Mammary epithelial cell (primary cell): ENCODE measurements around the gene LCN1.

Experiments
- EZH2 ChIP-seq: IDR thresholded peaks from 2 replicates; pipeline ENCODE4 v1.6.1; 2012; ENCODE audit warnings: low read length, inconsistent platforms, borderline replicate concordance
- TF ChIP-seq, protein P1 (sequence below), 2 donors: IDR thresholded peaks in 1 of 2; conservative IDR thresholded peaks in 1 of 2; 2 replicates each; pipeline ENCODE4 v1.5.1; 2011 to 2012; ENCODE audit warnings: inconsistent platforms in 2 of 2, low read length in 2 of 2, mild to moderate bottlenecking in 2 of 2, control low read depth in 1 of 2, low read depth in 1 of 2; ENCODE audit not compliant: insufficient read depth in 1 of 2; ENCODE audit errors: extremely low read depth in 1 of 2

DNA sequence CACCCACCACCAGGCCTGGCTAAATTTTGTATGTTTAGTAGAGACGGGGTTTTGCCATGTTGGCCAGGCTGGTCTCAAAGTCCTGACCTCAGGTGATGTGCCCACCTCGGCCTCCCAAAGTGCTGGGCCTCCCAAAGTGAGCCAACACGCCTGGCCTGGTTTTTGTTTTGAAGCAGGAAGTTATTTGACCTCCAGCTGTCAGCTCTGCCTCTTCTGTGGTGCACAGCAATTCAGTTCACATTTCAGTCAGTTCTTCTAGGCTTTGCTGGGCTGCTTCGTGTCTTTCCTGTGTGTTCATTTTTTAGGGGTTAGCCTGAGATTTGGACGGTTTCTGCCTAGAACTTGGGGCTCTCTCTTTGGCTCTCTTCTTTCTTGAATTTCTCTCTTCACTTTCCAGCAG is 8.9 kb downstream of the LCN1 start:
- TF ChIP-seq, protein P1, sequence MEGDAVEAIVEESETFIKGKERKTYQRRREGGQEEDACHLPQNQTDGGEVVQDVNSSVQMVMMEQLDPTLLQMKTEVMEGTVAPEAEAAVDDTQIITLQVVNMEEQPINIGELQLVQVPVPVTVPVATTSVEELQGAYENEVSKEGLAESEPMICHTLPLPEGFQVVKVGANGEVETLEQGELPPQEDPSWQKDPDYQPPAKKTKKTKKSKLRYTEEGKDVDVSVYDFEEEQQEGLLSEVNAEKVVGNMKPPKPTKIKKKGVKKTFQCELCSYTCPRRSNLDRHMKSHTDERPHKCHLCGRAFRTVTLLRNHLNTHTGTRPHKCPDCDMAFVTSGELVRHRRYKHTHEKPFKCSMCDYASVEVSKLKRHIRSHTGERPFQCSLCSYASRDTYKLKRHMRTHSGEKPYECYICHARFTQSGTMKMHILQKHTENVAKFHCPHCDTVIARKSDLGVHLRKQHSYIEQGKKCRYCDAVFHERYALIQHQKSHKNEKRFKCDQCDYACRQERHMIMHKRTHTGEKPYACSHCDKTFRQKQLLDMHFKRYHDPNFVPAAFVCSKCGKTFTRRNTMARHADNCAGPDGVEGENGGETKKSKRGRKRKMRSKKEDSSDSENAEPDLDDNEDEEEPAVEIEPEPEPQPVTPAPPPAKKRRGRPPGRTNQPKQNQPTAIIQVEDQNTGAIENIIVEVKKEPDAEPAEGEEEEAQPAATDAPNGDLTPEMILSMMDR (conservative IDR thresholded peaks at IDR 0.05 in 1 of 2, IDR thresholded peaks at IDR 0.05 in 1 of 2; ENCODE audit: extremely low read depth in 1 of 2, insufficient read depth in 1 of 2, low read depth in 1 of 2, low read length in 2 of 2), result no peak
- no peak for TF ChIP-seq EZH2
